Body of pancreas (tissue), 4 donors: Measurements from ENCODE around the gene NDST3. TPM values are rescaled to one million over a fixed set of nuclear protein-coding genes. Genes with fewer than 3 reads are reported as not detected.

Source experiments
- ATAC-seq: fragments of 150-250 bp; one replicate; pipeline ENCODE4 v1.9.1; 2016
- DNase-seq, 4 donors: peaks; one replicate each; pipeline ENCODE4 v3.0.0-alpha.2; 2019
- H3K27ac ChIP-seq, 4 donors: fragments of 200-600 bp; sonication (generic); 1 replicate in 3 of 4; 2 replicates in 1 of 4; pipeline versions ENCODE4 v1.5.1 to v1.6.1; 2016 to 2019; ENCODE audit warnings: mild to moderate bottlenecking in 1 of 4, mixed read lengths in 1 of 4, moderate library complexity in 1 of 4
- H3K27me3 ChIP-seq, 2 donors: fragments of 200-600 bp; sonication (generic); one replicate each; pipeline ENCODE4 v1.6.0; 2016; ENCODE audit warnings: mild to moderate bottlenecking in 1 of 2
- H3K36me3 ChIP-seq, 2 donors: fragments of 200-600 bp; sonication (generic); replicated peaks in 1 of 2; 2 replicates each; pipeline ENCODE4 v1.5.1; 2016; ENCODE audit warnings: low read depth in 2 of 2; ENCODE audit not compliant: insufficient read depth in 1 of 2
- H3K4me1 ChIP-seq: fragments of 200-600 bp; sonication (generic); one replicate; pipeline ENCODE4 v1.6.0; 2016
- H3K4me3 ChIP-seq, 2 donors: fragments of 200-600 bp; sonication (generic); 1 replicate in 1 of 2; 2 replicates in 1 of 2; pipeline ENCODE4 v1.5.1; 2016 to 2019
- H3K9me3 ChIP-seq, 3 donors: fragments of 200-600 bp; sonication (generic); 1 replicate in 2 of 3; 2 replicates in 1 of 3; pipeline ENCODE4 v1.5.1; 2016
- CTCF ChIP-seq, 7 experiments: fragments of 450-650 bp in 4 of 7; fragments of 200-600 bp in 3 of 7; sonication (generic) in 3 of 7; IDR thresholded peaks; one replicate each; pipeline ENCODE4 v1.5.1; 2016 to 2019; ENCODE audit warnings: antibody characterized with exemption in 7 of 7
- POLR2A ChIP-seq, 3 donors: fragments of 450-650 bp; IDR thresholded peaks; one replicate each; pipeline ENCODE4 v1.6.1; 2016; ENCODE audit warnings: antibody characterized with exemption in 3 of 3, mild to moderate bottlenecking in 2 of 3
- WGBS, 2 donors: methylation state at CpG; one replicate each; pipeline ENCODE4 v1.1.5; 2017; 5-methylcytosine and 5-hydroxymethylcytosine counted together
- intact Hi-C: fragments of 100-400 bp; cut with DNase I; formaldehyde crosslinking; loops from one replicate; pipeline ENCODE4 v1.15.1; 2023
- total RNA-seq, 2 donors: library from RNA; depleted of rRNA; stranded (reverse); fragments of >200 nt; gene quantifications; one replicate each; pipeline ENCODE4 v1.1.0, GENCODE V29; 2016

Gene NDST3
- total RNA-seq, 2 donors from 2014 or later: not detected

GRCh38 chr4:118285931-118286330 is 251.6 kb downstream of the NDST3 start:
- H3K4me3 ChIP-seq: no peak overlapping the region
- H3K9me3 ChIP-seq: no peaks in the 10 kb centered on the region
- TF ChIP-seq CTCF (IDR thresholded peaks at IDR 0.05): no peak
- no peak for TF ChIP-seq POLR2A (IDR thresholded peaks at IDR 0.05)
- WGBS, 2 donors: 94 to 97% methylated on average over 4 of the region's 4 CpGs
- no peak overlapping the region for H3K27ac ChIP-seq
- DNase-seq (no peak), ATAC-seq (no peak)
- H3K36me3 ChIP-seq: no peaks in the 10 kb centered on the region
- intact Hi-C loops: no loop called here
- H3K4me1 ChIP-seq: peaks cover 21% of the 10 kb centered on the region
- no peaks in the 10 kb centered on the region for H3K27me3 ChIP-seq

- no peaks in the 10 kb centered on the region for H3K36me3 ChIP-seq
- DNase-seq (no peak), ATAC-seq (no peak)
- no peaks in the 10 kb centered on the region for H3K9me3 ChIP-seq
- no peak overlapping the region for H3K27ac ChIP-seq
- TF ChIP-seq CTCF (IDR thresholded peaks at IDR 0.05): no peak
- no peak for TF ChIP-seq POLR2A (IDR thresholded peaks at IDR 0.05)
- WGBS, 2 donors: 85 to 87% methylated on average over 3 of the region's 3 CpGs
- intact Hi-C loops: no loop called here
- no peaks in the 10 kb centered on the region for H3K27me3 ChIP-seq
- H3K4me3 ChIP-seq: no peak overlapping the region
- H3K4me1 ChIP-seq: peaks cover 13% of the 10 kb centered on the region
Measured at GRCh38 chr4:118286685-118287084, 252.4 kb downstream of the NDST3 start.

GRCh38 chr4:118287711-118288451 is 253.6 kb downstream of the NDST3 start:
- intact Hi-C loops: no loop called here
- 80 to 87% methylated on average over 2 of the region's 2 CpGs for WGBS, 2 donors

GRCh38 chr4:118289794-118290193 is 255.5 kb downstream of the NDST3 start:
- H3K9me3 ChIP-seq: no peaks in the 10 kb centered on the region
- no peak for DNase-seq
- ATAC-seq: no peak
- no peak overlapping the region for H3K4me3 ChIP-seq
- intact Hi-C loops: no loop called here
- no peaks in the 10 kb centered on the region for H3K4me1 ChIP-seq
- 33% methylated on average over 1 of the region's 1 CpG for WGBS, 2 donors
- no peak overlapping the region for H3K27ac ChIP-seq
- no peaks in the 10 kb centered on the region for H3K27me3 ChIP-seq
- TF ChIP-seq POLR2A (IDR thresholded peaks at IDR 0.05) (no peak), CTCF (IDR thresholded peaks at IDR 0.05) (no peak)
- no peaks in the 10 kb centered on the region for H3K36me3 ChIP-seq

More at GRCh38 chr4:118287711-118288451, 253.6 kb downstream of the NDST3 start:
- Histone ChIP-seq H3K27ac (no peak overlapping the region), H3K9me3 (no peaks in the 10 kb centered on the region), H3K4me1 (peaks cover 3% of the 10 kb centered on the region), H3K4me3 (no peak overlapping the region), H3K27me3 (no peaks in the 10 kb centered on the region), H3K36me3 (no peaks in the 10 kb centered on the region)
- DNase-seq (no peak), ATAC-seq (no peak)
- no peak for TF ChIP-seq POLR2A (IDR thresholded peaks at IDR 0.05)
- no peak for TF ChIP-seq CTCF (IDR thresholded peaks at IDR 0.05)

- Histone ChIP-seq H3K4me1 (no peaks in the 10 kb centered on the region), H3K36me3 (no peaks in the 10 kb centered on the region), H3K27me3 (no peaks in the 10 kb centered on the region), H3K4me3 (no peak overlapping the region), H3K27ac (no peak overlapping the region), H3K9me3 (no peaks in the 10 kb centered on the region)
- DNase-seq (no peak), ATAC-seq (no peak)
- 83 to 85% methylated on average over 2 of the region's 2 CpGs for WGBS, 2 donors
- intact Hi-C loops: no loop called here
- no peak for TF ChIP-seq POLR2A (IDR thresholded peaks at IDR 0.05)
- no peak for TF ChIP-seq CTCF (IDR thresholded peaks at IDR 0.05)
Measured at GRCh38 chr4:118290951-118291350, 256.7 kb downstream of the NDST3 start.
